ENCODE measurements around the gene ZEB1.

Gene ZEB1

DNA sequence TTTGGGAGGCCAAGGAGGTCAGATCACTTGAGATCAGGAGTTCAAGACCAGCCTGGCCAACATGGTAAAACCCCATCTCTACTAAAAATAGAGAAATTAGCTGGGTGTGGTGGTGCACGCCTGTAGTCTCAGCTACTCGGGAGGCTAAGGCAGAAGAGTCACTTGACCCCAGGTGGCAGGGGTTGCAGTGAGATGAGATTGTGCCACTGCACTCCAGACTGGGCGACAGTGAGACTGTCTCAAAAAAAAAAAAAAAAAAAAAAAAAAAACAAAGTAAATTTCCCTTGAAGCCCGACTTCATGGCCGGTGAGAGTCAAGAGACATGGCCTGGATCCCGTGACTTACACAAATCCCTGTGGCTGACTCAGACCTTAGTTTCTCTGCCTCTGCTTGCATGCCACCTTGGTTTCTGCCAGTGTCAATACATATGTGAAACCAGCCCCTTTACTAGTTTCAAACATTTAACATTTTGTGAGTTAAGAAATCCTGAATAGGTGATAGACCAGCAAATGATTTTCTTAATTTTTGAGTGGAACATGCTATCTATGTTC lies 62.8 kb downstream of the ZEB1 start:
- H3K4me3 ChIP-seq (ENCODE audit: control insufficient read depth, low read depth, low read length), result no peak overlapping the region
- TF ChIP-seq CTCF (IDR thresholded peaks at IDR 0.05; ENCODE audit: control insufficient read depth, insufficient read depth, low read depth, low read length, missing control alignments), result no peak
- no peak for DNase-seq (ENCODE audit: low read depth)

- DNase-seq (ENCODE audit: low read depth), result no peak
- no peak for TF ChIP-seq CTCF (IDR thresholded peaks at IDR 0.05; ENCODE audit: control insufficient read depth, insufficient read depth, low read depth, low read length, missing control alignments)
- H3K4me3 ChIP-seq (ENCODE audit: control insufficient read depth, low read depth, low read length), result no peak overlapping the region
These were observed 65.0 kb downstream of the ZEB1 start for GRCh38 chr10:31383810-31384588.

DNA sequence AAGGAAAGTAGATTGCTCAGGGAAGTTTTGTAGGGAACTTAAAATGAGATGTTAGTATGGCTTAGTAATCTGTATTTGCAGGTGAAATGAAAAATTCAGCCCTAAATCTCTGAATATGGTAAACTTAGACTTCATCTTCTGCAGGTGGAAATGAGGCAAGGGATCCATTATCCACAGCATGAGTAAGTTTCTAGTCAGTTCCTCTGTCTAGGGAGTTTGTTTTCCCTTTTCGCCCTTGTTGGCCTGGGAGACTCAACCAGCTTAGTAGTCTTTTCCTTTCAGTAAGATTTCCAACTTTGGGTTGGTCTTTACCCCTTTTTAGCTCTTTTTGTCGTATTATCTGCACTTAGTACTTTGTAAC lies 65.6 kb downstream of the ZEB1 start:
- H3K4me3 ChIP-seq (ENCODE audit: control insufficient read depth, low read depth, low read length), result no peak overlapping the region
- TF ChIP-seq CTCF (IDR thresholded peaks at IDR 0.05; ENCODE audit: control insufficient read depth, insufficient read depth, low read depth, low read length, missing control alignments), result no peak
- DNase-seq (ENCODE audit: low read depth), result no peak

DNA sequence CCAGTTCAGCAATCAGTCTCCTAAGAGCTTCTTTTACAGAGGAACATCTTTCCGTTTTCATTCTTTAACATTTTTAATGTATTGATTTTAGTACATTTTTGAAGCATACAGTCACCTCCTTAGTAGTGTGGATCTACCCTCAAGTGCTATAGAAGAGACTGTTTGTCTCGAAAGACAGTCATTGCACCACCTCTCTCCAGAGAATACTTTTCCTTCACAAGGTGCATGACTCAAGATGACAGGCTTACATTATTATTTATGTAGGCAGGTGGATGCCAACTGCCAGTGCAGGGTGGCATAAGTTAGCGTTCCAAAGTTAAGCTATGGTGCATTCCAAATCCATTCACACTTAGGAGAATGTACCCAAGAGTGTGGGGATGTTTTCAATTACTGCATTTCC lies 71.8 kb downstream of the ZEB1 start:
- H3K4me3 ChIP-seq (ENCODE audit: control insufficient read depth, low read depth, low read length), result no peak overlapping the region
- no peak for DNase-seq (ENCODE audit: low read depth)
- no peak for TF ChIP-seq CTCF (IDR thresholded peaks at IDR 0.05; ENCODE audit: control insufficient read depth, insufficient read depth, low read depth, low read length, missing control alignments)

- no peak overlapping the region for H3K4me3 ChIP-seq (ENCODE audit: control insufficient read depth, low read depth, low read length)
- DNase-seq (ENCODE audit: low read depth), result no peak
- no peak for TF ChIP-seq CTCF (IDR thresholded peaks at IDR 0.05; ENCODE audit: control insufficient read depth, insufficient read depth, low read depth, low read length, missing control alignments)
These were observed 74.8 kb downstream of the ZEB1 start for GRCh38 chr10:31393844-31394243.

DNA sequence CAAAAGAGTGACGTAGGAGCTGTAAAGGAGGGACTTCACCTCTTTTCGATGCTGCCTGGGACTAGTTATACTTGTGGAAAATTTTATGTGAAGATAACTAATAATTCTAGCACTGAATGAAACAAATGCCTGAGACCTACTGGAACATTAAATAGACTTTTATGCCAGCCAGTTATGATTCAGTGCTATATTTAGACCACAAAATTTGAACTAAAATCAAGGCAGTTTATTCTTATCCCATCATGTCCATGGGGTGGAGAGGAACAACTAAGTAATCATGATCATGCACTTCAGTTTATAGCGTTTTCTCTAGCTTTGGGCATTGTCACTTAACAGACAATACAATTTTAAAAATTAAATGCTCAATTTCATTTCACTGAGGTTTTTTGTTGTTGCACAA lies 76.7 kb downstream of the ZEB1 start:
- no peak for DNase-seq (ENCODE audit: low read depth)
- H3K4me3 ChIP-seq (ENCODE audit: control insufficient read depth, low read depth, low read length), result no peak overlapping the region
- TF ChIP-seq CTCF (IDR thresholded peaks at IDR 0.05; ENCODE audit: control insufficient read depth, insufficient read depth, low read depth, low read length, missing control alignments), result no peak
